CD14-positive monocyte (primary cell): ENCODE results near the gene LGSN. TPM values are rescaled to one million over a fixed set of nuclear protein-coding genes. Genes with fewer than 3 reads are reported as not detected.

Experiments used
- DNase-seq, 3 donors: peaks; one replicate each; pipeline ENCODE4 v3.0.0-alpha.2; 2011 to 2022
- H2AFZ ChIP-seq: 2 replicates; pipeline ENCODE4 v1.6.0; 2012; ENCODE audit warnings: mild to moderate bottlenecking, low read depth, low read length, inconsistent platforms; ENCODE audit not compliant: insufficient read depth, poor library complexity, severe bottlenecking
- H3K27ac ChIP-seq, 2 donors: 1 replicate in 1 of 2; 2 replicates in 1 of 2; pipeline ENCODE4 v1.5.1; 2012 to 2013; ENCODE audit warnings: low read length in 2 of 2, control low read depth in 1 of 2, inconsistent platforms in 1 of 2, low read depth in 1 of 2, mild to moderate bottlenecking in 1 of 2
- H3K27me3 ChIP-seq, 2 donors: one replicate each; pipeline versions ENCODE4 v1.6.0 to v1.6.1; 2011 to 2013; ENCODE audit warnings: low read length in 2 of 2; ENCODE audit not compliant: control insufficient read depth in 2 of 2, insufficient read depth in 2 of 2
- H3K36me3 ChIP-seq, 2 donors: replicated peaks in 1 of 2; 1 replicate in 1 of 2; 2 replicates in 1 of 2; pipeline versions ENCODE4 v1.5.1 to v1.6.1; 2012 to 2013; ENCODE audit warnings: low read length in 2 of 2, control low read depth in 1 of 2, inconsistent platforms in 1 of 2, mild to moderate bottlenecking in 1 of 2; ENCODE audit not compliant: insufficient read depth in 2 of 2, control insufficient read depth in 1 of 2
- H3K4me1 ChIP-seq, 2 donors: 1 replicate in 1 of 2; 2 replicates in 1 of 2; pipeline versions ENCODE4 v1.5.1 to v1.6.1; 2012 to 2013; ENCODE audit warnings: low read length in 2 of 2, control low read depth in 1 of 2, inconsistent platforms in 1 of 2, mild to moderate bottlenecking in 1 of 2, moderate library complexity in 1 of 2; ENCODE audit not compliant: insufficient read depth in 2 of 2, control insufficient read depth in 1 of 2
- H3K4me2 ChIP-seq: replicated peaks from 2 replicates; pipeline ENCODE3; 2012; ENCODE audit warnings: low read length, moderate library complexity, mild to moderate bottlenecking; ENCODE audit not compliant: poor library complexity, severe bottlenecking; ENCODE audit errors: extremely low read depth
- H3K4me3 ChIP-seq, 3 experiments: fragments of 200-600 bp in 1 of 3; sonication (generic) in 1 of 3; replicated peaks in 1 of 3; 1 replicate in 2 of 3; 2 replicates in 1 of 3; pipeline ENCODE4 v1.5.1; 2011 to 2013; ENCODE audit warnings: low read length in 3 of 3, mild to moderate bottlenecking in 3 of 3, control low read depth in 2 of 3, low read depth in 2 of 3, inconsistent platforms in 1 of 3, moderate library complexity in 1 of 3
- H3K79me2 ChIP-seq: 2 replicates; pipeline ENCODE4 v1.6.0; 2012; ENCODE audit warnings: mild to moderate bottlenecking, control low read depth, inconsistent platforms, low read length, moderate library complexity; ENCODE audit not compliant: insufficient read depth
- H3K9ac ChIP-seq: 2 replicates; pipeline ENCODE4 v1.6.0; 2017; ENCODE audit warnings: low read length, mild to moderate bottlenecking; ENCODE audit not compliant: insufficient read depth, poor library complexity, severe bottlenecking
- H3K9me3 ChIP-seq, 2 donors: replicated peaks in 1 of 2; 1 replicate in 1 of 2; 2 replicates in 1 of 2; pipeline versions ENCODE4 v1.5.1 to v1.6.1; 2012 to 2013; ENCODE audit warnings: low read length in 2 of 2, control low read depth in 1 of 2; ENCODE audit not compliant: control insufficient read depth in 1 of 2, insufficient read depth in 1 of 2
- H4K20me1 ChIP-seq: 2 replicates; pipeline ENCODE4 v1.6.0; 2012; ENCODE audit warnings: mild to moderate bottlenecking, low read length, control low read depth, moderate library complexity; ENCODE audit not compliant: insufficient read depth
- H3K27ac Mint-ChIP-seq, 7 donors: one replicate each; pipeline ENCODE4 v1.8.0; 2020; ENCODE audit warnings: mild to moderate bottlenecking in 7 of 7, mixed read lengths in 7 of 7, moderate library complexity in 6 of 7, inconsistent platforms in 2 of 7
- H3K27me3 Mint-ChIP-seq, 3 donors: one replicate each; pipeline ENCODE4 v1.8.0; 2021 to 2022; ENCODE audit warnings: low read depth in 3 of 3, mild to moderate bottlenecking in 3 of 3, mixed read lengths in 3 of 3, moderate library complexity in 3 of 3, inconsistent platforms in 1 of 3
- H3K36me3 Mint-ChIP-seq, 2 donors: one replicate each; pipeline ENCODE4 v1.8.0; 2020; ENCODE audit warnings: mixed read lengths in 2 of 2, inconsistent platforms in 1 of 2, mild to moderate bottlenecking in 1 of 2
- H3K4me1 Mint-ChIP-seq: one replicate; pipeline ENCODE4 v1.8.0; 2020; ENCODE audit warnings: mild to moderate bottlenecking, mixed read lengths
- H3K4me3 Mint-ChIP-seq, 2 donors: one replicate each; pipeline ENCODE4 v1.8.0; 2020; ENCODE audit warnings: mild to moderate bottlenecking in 2 of 2, mixed read lengths in 2 of 2, moderate library complexity in 1 of 2
- H3K9me3 Mint-ChIP-seq, 7 donors: one replicate each; pipeline ENCODE4 v1.8.0; 2020 to 2022; ENCODE audit warnings: mixed read lengths in 7 of 7, mild to moderate bottlenecking in 6 of 7, moderate library complexity in 6 of 7, inconsistent platforms in 2 of 7
- WGBS: methylation state at CpG from one replicate; pipeline ENCODE4 v1.1.5; 2013; ENCODE audit warnings: missing lambda C conversion rate; ENCODE audit not compliant: insufficient coverage; 5-methylcytosine and 5-hydroxymethylcytosine counted together
- intact Hi-C, 2 donors: fragments of 100-400 bp; cut with micrococcal nuclease; formaldehyde crosslinking; loops; one replicate each; pipeline versions ENCODE4 v1.15.0 to v1.15.1; 2023
- polyA plus RNA-seq, 3 donors: library from polyadenylated mRNA; depleted of rRNA in 1 of 3; unstranded in 2 of 3; stranded (reverse) in 1 of 3; fragments of 300-500 nt in 2 of 3; fragments of >200 nt in 1 of 3; fragmentation: Illumina TruSeq in 2 of 3; gene quantifications; 1 replicate in 2 of 3; 2 replicates in 1 of 3; pipeline ENCODE4 v1.2.3, GENCODE V29; 2012 to 2021
- TF ChIP-seq, protein P1 (sequence below): fragments of 200-600 bp; IDR thresholded peaks from one replicate; pipeline ENCODE4 v1.8.0; 2022; ENCODE audit warnings: antibody characterized with exemption, mild to moderate bottlenecking

The LGSN gene
- polyA plus RNA-seq, 3 donors, result not detected

- intact Hi-C loops, result no loop called here
- no CpG with 5 or more reads among the region's 1 CpG for WGBS
- no peaks in the 10 kb centered on the region for H3K36me3 Mint-ChIP-seq
- Histone ChIP-seq H3K79me2 (no peaks in the 10 kb centered on the region), H4K20me1 (no peaks in the 10 kb centered on the region), H3K9me3 (peaks cover 0 to 12% of the 10 kb centered on the region in 2 donors), H2AFZ (no peak overlapping the region), H3K4me2 (no peak overlapping the region), H3K4me3 (no peak overlapping the region), H3K36me3 (no peaks in the 10 kb centered on the region), H3K9ac (no peak overlapping the region), H3K27me3 (peaks cover 0 to 3% of the 10 kb centered on the region in 2 donors), H3K4me1 (no peaks in the 10 kb centered on the region), H3K27ac (no peak overlapping the region)
- TF ChIP-seq, protein P1, sequence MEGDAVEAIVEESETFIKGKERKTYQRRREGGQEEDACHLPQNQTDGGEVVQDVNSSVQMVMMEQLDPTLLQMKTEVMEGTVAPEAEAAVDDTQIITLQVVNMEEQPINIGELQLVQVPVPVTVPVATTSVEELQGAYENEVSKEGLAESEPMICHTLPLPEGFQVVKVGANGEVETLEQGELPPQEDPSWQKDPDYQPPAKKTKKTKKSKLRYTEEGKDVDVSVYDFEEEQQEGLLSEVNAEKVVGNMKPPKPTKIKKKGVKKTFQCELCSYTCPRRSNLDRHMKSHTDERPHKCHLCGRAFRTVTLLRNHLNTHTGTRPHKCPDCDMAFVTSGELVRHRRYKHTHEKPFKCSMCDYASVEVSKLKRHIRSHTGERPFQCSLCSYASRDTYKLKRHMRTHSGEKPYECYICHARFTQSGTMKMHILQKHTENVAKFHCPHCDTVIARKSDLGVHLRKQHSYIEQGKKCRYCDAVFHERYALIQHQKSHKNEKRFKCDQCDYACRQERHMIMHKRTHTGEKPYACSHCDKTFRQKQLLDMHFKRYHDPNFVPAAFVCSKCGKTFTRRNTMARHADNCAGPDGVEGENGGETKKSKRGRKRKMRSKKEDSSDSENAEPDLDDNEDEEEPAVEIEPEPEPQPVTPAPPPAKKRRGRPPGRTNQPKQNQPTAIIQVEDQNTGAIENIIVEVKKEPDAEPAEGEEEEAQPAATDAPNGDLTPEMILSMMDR, result no peak
- H3K4me1 Mint-ChIP-seq, result no peaks in the 10 kb centered on the region
- peaks cover 0 to 5% (median 2%) of the 10 kb centered on the region in 3 donors for H3K27me3 Mint-ChIP-seq
- H3K27ac Mint-ChIP-seq, result no peak overlapping the region
- no peak for DNase-seq
- H3K9me3 Mint-ChIP-seq, result peaks cover 14 to 31% (median 20%) of the 10 kb centered on the region in 7 donors
- no peak overlapping the region for H3K4me3 Mint-ChIP-seq
These were observed 3.2 kb upstream of the LGSN start for GRCh38 chr6:63322981-63323380.

DNA sequence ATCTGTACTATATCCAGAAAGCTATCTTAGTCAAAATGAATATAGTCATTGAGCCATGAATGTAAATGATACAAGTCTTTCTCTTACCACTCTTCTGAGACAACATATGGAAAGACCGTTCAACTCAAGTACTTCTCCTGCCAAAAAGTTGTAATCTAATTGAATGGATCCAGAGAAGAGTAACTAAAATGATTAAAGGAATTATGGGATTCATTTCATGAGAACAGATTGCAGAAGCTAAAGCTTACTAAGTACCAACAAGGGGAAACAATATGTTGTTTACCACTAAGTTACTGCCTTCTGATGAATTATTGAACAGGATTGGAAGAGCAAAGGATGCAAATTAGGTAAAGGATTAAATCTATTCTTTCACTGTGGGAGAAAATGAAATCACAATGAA is 2.0 kb upstream of the LGSN start:
- H3K4me1 ChIP-seq, result no peaks in the 10 kb centered on the region
- H3K9ac ChIP-seq, result no peak overlapping the region
- no peak overlapping the region for H3K4me3 Mint-ChIP-seq
- H3K27me3 Mint-ChIP-seq, result peaks cover 0 to 5% (median 2%) of the 10 kb centered on the region in 3 donors
- no CpG with 5 or more reads among the region's 1 CpG for WGBS
- TF ChIP-seq, protein P1, result no peak
- peaks cover 8 to 22% (median 14%) of the 10 kb centered on the region in 7 donors for H3K9me3 Mint-ChIP-seq
- peaks cover 0 to 10% of the 10 kb centered on the region in 2 donors for H3K9me3 ChIP-seq
- no peak overlapping the region for H3K4me2 ChIP-seq
- H2AFZ ChIP-seq, result no peak overlapping the region
- intact Hi-C loops, result no loop called here
- no peak overlapping the region for H3K4me3 ChIP-seq
- H3K79me2 ChIP-seq, result no peaks in the 10 kb centered on the region
- H3K36me3 Mint-ChIP-seq, result no peaks in the 10 kb centered on the region
- no peaks in the 10 kb centered on the region for H3K36me3 ChIP-seq
- peaks cover 0 to 3% of the 10 kb centered on the region in 2 donors for H3K27me3 ChIP-seq
- no peak overlapping the region for H3K27ac Mint-ChIP-seq
- no peaks in the 10 kb centered on the region for H3K4me1 Mint-ChIP-seq
- DNase-seq, result no peak
- H3K27ac ChIP-seq, result no peak overlapping the region
- H4K20me1 ChIP-seq, result no peaks in the 10 kb centered on the region
